ENCODE data around the gene ARHGAP45. TPM values are rescaled to one million over a fixed set of nuclear protein-coding genes. Genes with fewer than 3 reads are reported as not detected.
A peak's percentile ranks its signal among the peaks of the same experiment; 100 is the strongest.

Gene ARHGAP45
- total RNA-seq, 4 donors from 2014 or later = 9.5 to 29.8 (median 14.6) TPM

GRCh38 chr19:1094978-1095701 lies 28.2 kb downstream of the ARHGAP45 start, which contains the start of gene POLR2E:
POLR2E (minus strand) TSS chr19:1095375; CDS start chr19:1095315, 60 bp downstream.
- peak; percentile 58 to 68 for TF ChIP-seq POLR2A (IDR thresholded peaks at IDR 0.05)
- TF ChIP-seq EP300 (IDR thresholded peaks at IDR 0.05) = no peak
- TF ChIP-seq POLR2AphosphoS5 (IDR thresholded peaks at IDR 0.05) = peak; percentile 69
- peak in 1 of 4 experiments; percentile 12 for TF ChIP-seq CTCF (IDR thresholded peaks at IDR 0.05)
- no CpG with 5 or more reads among the region's 81 CpGs for WGBS, 2 donors (ENCODE audit: low coverage in 1 of 2)
- no peaks in the 10 kb centered on the region for H3K9me3 ChIP-seq
- H3K4me1 ChIP-seq = peaks cover 0 to 54% (median 26%) of the 10 kb centered on the region in 3 donors
- peak; percentile 99 for ATAC-seq
- H3K27me3 ChIP-seq = no peaks in the 10 kb centered on the region
- H3K4me3 ChIP-seq = peak within 1 kb of the TSS; percentile 71 to 81
- H3K36me3 ChIP-seq = peaks cover 0 to 37% of the 10 kb centered on the region in 2 donors
- peak within 1 kb of the TSS; percentile 29 to 89 (median 80) for H3K27ac ChIP-seq

GRCh38 chr19:1097810-1098176 lies 30.8 kb downstream of the ARHGAP45 start:
- Histone ChIP-seq H3K36me3 (peaks cover 0 to 11% of the 10 kb centered on the region in 2 donors), H3K27ac (peak overlapping the region in 2 of 4 donors; percentile 98), H3K9me3 (no peaks in the 10 kb centered on the region), H3K27me3 (no peaks in the 10 kb centered on the region), H3K4me1 (peaks cover 0 to 72% (median 44%) of the 10 kb centered on the region in 3 donors), H3K4me3 (no peak overlapping the region)
- no peak for TF ChIP-seq POLR2A (IDR thresholded peaks at IDR 0.05)
- TF ChIP-seq POLR2AphosphoS5 (IDR thresholded peaks at IDR 0.05) = no peak
- no peak for TF ChIP-seq EP300 (IDR thresholded peaks at IDR 0.05)
- TF ChIP-seq CTCF (IDR thresholded peaks at IDR 0.05) = no peak
- 57 to 86% methylated on average over 1 to 6 of the region's 7 CpGs for WGBS, 2 donors (ENCODE audit: low coverage in 1 of 2)
- ATAC-seq = no peak

GRCh38 chr19:1098177-1099051 lies 31.4 kb downstream of the ARHGAP45 start:
- H3K27me3 ChIP-seq = no peaks in the 10 kb centered on the region
- ATAC-seq = no peak
- peak overlapping the region in 3 of 4 donors; percentile 98 for H3K27ac ChIP-seq
- peaks cover 0 to 72% (median 47%) of the 10 kb centered on the region in 3 donors for H3K4me1 ChIP-seq
- peak in 1 of 2 donors; percentile 3 for TF ChIP-seq POLR2A (IDR thresholded peaks at IDR 0.05)
- no peak for TF ChIP-seq POLR2AphosphoS5 (IDR thresholded peaks at IDR 0.05)
- H3K36me3 ChIP-seq = peaks cover 0 to 4% of the 10 kb centered on the region in 2 donors
- H3K9me3 ChIP-seq = no peaks in the 10 kb centered on the region
- H3K4me3 ChIP-seq = no peak overlapping the region
- WGBS, 2 donors (ENCODE audit: low coverage in 1 of 2) = 43 to 76% methylated on average over 4 to 13 of the region's 15 CpGs

GRCh38 chr19:1101337-1101698 lies 34.4 kb downstream of the ARHGAP45 start:
- Histone ChIP-seq H3K4me3 (peak overlapping the region in 1 of 2 donors; percentile 6), H3K36me3 (peaks cover 0 to 10% of the 10 kb centered on the region in 2 donors), H3K27ac (peak overlapping the region; percentile 55 to 98 (median 98)), H3K27me3 (no peaks in the 10 kb centered on the region), H3K9me3 (no peaks in the 10 kb centered on the region), H3K4me1 (peaks cover 0 to 70% (median 51%) of the 10 kb centered on the region in 3 donors)
- WGBS, 2 donors (ENCODE audit: low coverage in 1 of 2) = 30% methylated on average over 2 of the region's 9 CpGs; no CpG with 5 or more reads in 1 of the 2 donors
- ATAC-seq = peak; percentile 16
- TF ChIP-seq CTCF (IDR thresholded peaks at IDR 0.05) (no peak), EP300 (IDR thresholded peaks at IDR 0.05) (no peak), POLR2AphosphoS5 (IDR thresholded peaks at IDR 0.05) (no peak), POLR2A (IDR thresholded peaks at IDR 0.05) (no peak)

All from gastroesophageal sphincter (tissue), 4 donors.